ENCODE results near the gene PAWR. TPM values are rescaled to one million over a fixed set of nuclear protein-coding genes. Genes with fewer than 3 reads are reported as not detected.

PAWR gene
- total RNA-seq, 1 donor from 2014 or later, result 110 TPM

DNA sequence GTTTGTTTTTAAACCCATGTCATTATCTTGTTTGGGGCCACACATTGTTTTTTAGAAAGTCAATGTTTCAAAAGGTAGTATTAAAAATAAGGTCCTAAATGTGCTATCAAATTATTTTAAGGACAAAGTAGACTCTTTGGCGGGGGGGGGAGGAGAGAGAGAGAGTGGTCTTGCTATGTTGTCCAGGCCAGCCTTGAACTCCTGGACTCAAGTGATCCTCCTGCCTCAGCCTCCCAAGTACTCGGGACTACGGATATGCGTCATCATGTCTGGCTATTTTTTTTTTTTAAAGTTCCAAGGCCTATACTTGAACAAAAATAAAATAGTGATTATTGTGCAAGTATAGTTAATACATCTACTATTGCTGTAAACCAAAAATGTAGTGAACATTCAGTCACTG lies 26.2 kb downstream of the PAWR start:
- DNase-seq (ENCODE audit: low read depth), result no peak
- no peak for TF ChIP-seq CTCF (conservative IDR thresholded peaks at IDR 0.05; ENCODE audit: low read depth, low read length)

GRCh38 chr12:79662046-79662811 lies 28.5 kb downstream of the PAWR start:
- no peak overlapping the region for H3K4me3 ChIP-seq (ENCODE audit: low read depth, low read length)
- no peak for TF ChIP-seq CTCF (conservative IDR thresholded peaks at IDR 0.05; ENCODE audit: low read depth, low read length)
- no peak for DNase-seq (ENCODE audit: low read depth)

More for the DNA sequence above, 26.2 kb downstream of the PAWR start:
- H3K4me3 ChIP-seq (ENCODE audit: low read depth, low read length), result no peak overlapping the region

- no peak for DNase-seq (ENCODE audit: low read depth)
- TF ChIP-seq CTCF (conservative IDR thresholded peaks at IDR 0.05; ENCODE audit: low read depth, low read length), result no peak
Observed at GRCh38 chr12:79661629-79662028, 29.1 kb downstream of the PAWR start.

DNA sequence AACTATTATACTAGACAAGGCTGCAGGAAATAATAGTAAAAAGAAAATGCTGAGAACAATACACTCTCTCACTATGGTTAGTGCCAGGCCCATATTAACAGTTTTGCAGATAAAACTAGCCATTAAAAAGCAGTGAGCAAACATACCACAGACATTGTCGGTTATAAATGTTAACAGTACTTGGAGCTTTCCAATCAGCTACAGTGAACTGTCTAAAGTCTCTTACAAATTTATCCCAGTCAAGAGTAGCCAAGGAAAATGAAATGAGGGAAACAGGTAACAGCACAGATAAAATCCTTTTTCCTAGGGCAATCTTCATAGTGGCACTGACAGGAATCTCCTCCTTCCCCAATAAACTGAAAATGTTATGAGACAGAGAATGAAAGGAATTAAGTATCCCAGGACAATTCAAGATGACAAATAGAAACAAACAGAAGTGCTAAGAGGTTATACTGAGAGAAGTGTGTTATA lies 30.8 kb downstream of the PAWR start:
- no peak for DNase-seq (ENCODE audit: low read depth)
- no peak for TF ChIP-seq CTCF (conservative IDR thresholded peaks at IDR 0.05; ENCODE audit: low read depth, low read length)
- no peak overlapping the region for H3K4me3 ChIP-seq (ENCODE audit: low read depth, low read length)

More at GRCh38 chr12:79661629-79662028, 29.1 kb downstream of the PAWR start:
- no peak overlapping the region for H3K4me3 ChIP-seq (ENCODE audit: low read depth, low read length)

DNA sequence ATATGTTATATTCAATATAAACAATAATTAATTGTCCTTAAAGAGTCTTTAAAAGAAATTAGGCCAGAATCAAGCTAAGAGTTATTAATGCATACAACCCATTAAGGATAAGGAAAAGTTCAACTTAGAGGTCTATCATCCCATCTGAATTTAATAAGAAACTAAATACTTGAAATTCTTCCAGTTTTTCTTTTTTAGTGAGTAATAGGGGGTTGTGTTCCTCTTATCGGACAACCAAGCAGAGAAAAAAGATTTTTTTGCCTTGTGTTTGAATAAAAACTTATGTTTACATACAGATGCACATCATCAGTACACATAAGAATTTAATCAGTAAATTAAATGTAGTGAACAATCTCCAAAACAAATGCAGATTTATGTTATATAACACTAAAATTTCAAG lies 32.5 kb downstream of the PAWR start:
- no peak for DNase-seq (ENCODE audit: low read depth)

GRCh38 chr12:79657136-79657535 lies 33.6 kb downstream of the PAWR start:
- no peak for DNase-seq (ENCODE audit: low read depth)
- no peak for TF ChIP-seq CTCF (conservative IDR thresholded peaks at IDR 0.05; ENCODE audit: low read depth, low read length)
- H3K4me3 ChIP-seq (ENCODE audit: low read depth, low read length), result no peak overlapping the region

More for the DNA sequence above, 32.5 kb downstream of the PAWR start:
- H3K4me3 ChIP-seq (ENCODE audit: low read depth, low read length), result no peak overlapping the region
- TF ChIP-seq CTCF (conservative IDR thresholded peaks at IDR 0.05; ENCODE audit: low read depth, low read length), result no peak

DNA sequence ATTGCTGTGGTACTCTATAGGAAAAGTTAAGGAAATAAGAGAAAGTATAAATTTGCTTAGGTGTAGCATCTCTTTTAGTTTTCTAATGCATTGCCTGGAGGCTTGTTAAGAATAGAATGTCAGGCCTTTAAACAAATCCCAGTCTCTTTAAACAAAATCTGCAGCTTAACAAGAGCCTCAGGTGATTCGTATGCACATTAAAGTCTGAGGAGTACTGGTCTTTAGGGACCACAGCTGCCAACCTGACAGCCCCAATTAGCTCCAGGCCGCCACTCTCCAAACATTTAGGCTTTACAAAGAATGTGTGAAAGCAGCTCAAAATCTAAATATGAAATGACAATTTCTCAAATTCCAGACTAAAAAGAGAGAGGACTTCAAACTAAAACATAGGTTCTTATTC lies 35.7 kb downstream of the PAWR start:
- TF ChIP-seq CTCF (conservative IDR thresholded peaks at IDR 0.05; ENCODE audit: low read depth, low read length), result no peak
- H3K4me3 ChIP-seq (ENCODE audit: low read depth, low read length), result no peak overlapping the region
- DNase-seq (ENCODE audit: low read depth), result no peak
